ENCODE results near the gene CHD8.
"Not testable (repeated sequence)": the region's sequence is repeated elsewhere in the genome, so short reads cannot be mapped to it uniquely, and the experiment has no call there.

The CHD8 gene

DNA sequence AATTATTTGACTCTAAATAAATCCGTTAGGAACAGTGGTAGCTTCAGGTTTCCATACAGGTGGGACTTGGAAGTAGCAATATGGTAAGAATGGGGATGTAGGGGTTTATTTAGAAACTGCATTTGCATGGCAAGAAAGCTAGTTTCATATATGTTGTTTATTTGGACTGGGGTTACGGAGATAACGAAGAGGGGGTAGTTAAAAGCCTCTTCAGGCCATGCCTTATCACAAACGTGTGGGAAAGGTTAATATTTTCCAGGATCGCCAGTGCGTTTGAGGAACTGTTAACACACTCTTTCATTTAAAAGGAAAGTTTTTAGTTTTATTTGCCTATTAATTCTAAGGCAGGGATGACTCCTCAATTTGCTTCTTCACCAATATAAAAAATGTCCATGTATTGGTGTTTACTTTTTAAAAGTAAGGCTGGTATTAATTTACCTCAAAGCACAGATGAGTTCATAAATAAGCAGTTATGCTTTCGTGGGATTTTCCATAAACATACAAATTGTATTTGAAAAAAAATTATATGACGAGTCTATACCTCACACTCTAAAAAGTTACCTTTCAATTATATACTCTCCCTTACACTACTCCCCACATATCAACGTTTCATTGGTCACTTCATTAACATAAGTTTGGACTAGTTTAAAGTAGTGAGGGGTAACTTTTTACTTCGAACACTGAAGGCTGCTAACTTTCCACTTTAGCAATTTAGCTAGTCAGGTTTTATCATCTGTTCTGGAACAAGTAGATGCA lies 20.0 kb upstream of the CHD8 start:
- H3K9ac ChIP-seq (ENCODE audit: low read length) = peak overlapping the region; percentile 90

DNA sequence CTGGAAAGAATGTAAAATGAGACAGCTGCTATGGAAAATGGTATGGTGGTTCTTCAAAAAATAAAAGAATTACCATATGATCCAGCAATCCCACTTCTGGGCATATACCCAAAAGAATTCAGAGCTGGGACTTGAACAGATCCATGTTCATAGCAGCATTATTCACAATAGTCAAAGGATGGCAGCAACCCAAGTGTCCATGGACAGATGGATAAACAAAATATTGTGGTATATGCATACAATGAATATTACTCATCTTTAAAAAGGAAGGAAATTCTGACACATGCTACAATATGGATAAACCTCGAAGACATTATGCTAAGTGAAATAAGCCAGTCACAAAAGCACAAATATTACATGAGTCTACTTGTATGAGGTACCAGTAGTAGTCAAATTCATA lies 11.7 kb upstream of the CHD8 start:
- Histone ChIP-seq H3K4me1 (ENCODE audit: control insufficient read depth, insufficient read depth, low read length) (no peaks in the 10 kb centered on the region), H3K4me3 (ENCODE audit: low read length) (no peak overlapping the region), H3K27me3 (ENCODE audit: control insufficient read depth, insufficient read depth, low read length) (no peaks in the 10 kb centered on the region), H3K9ac (ENCODE audit: low read length) (no peak overlapping the region), H3K9me3 (ENCODE audit: control insufficient read depth, low read length) (no peaks in the 10 kb centered on the region), H3K36me3 (ENCODE audit: control insufficient read depth, insufficient read depth, low read length) (no peaks in the 10 kb centered on the region)

More for the DNA sequence above, 20.0 kb upstream of the CHD8 start:
- Histone ChIP-seq H3K9me3 (ENCODE audit: control insufficient read depth, low read length) (no peaks in the 10 kb centered on the region), H3K4me3 (ENCODE audit: low read length) (peak overlapping the region; percentile 99), H3K4me1 (ENCODE audit: control insufficient read depth, insufficient read depth, low read length) (no peaks in the 10 kb centered on the region), H3K27me3 (ENCODE audit: control insufficient read depth, insufficient read depth, low read length) (no peaks in the 10 kb centered on the region), H3K36me3 (ENCODE audit: control insufficient read depth, insufficient read depth, low read length) (no peaks in the 10 kb centered on the region)

DNA sequence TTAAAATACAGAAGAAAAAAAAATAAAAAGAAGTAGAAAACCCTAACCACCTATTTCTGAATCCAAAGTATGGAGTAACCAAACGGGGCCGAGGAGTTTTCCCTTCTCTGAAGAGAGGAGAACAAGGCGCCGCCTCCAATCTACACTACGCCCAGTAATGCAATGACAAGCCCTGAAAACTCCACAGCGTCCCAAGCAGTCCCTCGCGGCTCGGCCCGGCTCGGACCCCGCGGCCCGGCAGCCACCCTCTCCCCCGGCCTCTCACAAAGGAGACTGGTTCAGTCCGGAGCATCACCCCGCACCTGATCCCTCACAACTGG lies 371 bp downstream of the CHD8 start:
- Histone ChIP-seq H3K9ac (ENCODE audit: low read length) (peak overlapping the region; percentile 85), H3K36me3 (ENCODE audit: control insufficient read depth, insufficient read depth, low read length) (no peaks in the 10 kb centered on the region), H3K4me1 (ENCODE audit: control insufficient read depth, insufficient read depth, low read length) (peaks cover 14% of the 10 kb centered on the region), H3K27me3 (ENCODE audit: control insufficient read depth, insufficient read depth, low read length) (no peaks in the 10 kb centered on the region), H3K9me3 (ENCODE audit: control insufficient read depth, low read length) (no peaks in the 10 kb centered on the region), H3K4me3 (ENCODE audit: low read length) (peak overlapping the region; percentile 90)

DNA sequence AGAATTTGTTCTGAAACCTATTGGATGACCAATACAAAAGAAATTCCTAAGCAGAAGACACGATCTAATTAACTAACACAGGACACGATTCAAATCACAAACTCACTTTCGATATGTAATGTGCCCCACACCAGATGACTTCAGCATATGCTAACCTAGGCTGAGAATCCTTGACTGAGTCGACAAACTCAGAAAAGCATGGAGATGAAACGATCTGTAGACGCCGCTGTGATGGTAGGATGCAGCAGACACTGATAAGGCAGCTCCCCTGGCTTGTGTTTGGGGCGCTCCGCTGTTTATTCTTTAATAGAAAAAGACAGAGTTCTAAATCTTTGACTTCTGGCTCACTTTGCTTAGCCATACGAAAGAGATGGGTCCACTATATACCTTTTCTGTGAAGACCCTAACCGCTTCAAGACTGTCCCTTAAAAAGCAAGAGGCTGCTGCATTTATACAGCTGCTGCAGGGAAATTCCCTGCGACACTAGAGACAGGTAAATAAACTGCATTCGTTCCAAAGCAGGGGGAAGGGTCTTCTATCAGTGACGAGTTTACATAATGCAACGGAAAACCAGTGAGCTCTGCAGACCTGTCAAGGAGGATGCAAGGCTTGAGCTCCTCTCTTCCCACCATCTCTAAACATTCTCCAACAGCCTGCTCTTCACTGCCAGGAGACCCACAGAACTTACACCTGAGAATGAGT lies 929 bp downstream of the CHD8 start:
- peak overlapping the region; percentile 90 for H3K4me3 ChIP-seq (ENCODE audit: low read length)
- H3K4me1 ChIP-seq (ENCODE audit: control insufficient read depth, insufficient read depth, low read length) = peaks cover 17% of the 10 kb centered on the region
- H3K36me3 ChIP-seq (ENCODE audit: control insufficient read depth, insufficient read depth, low read length) = no peaks in the 10 kb centered on the region
- peak overlapping the region; percentile 85 for H3K9ac ChIP-seq (ENCODE audit: low read length)
- no peaks in the 10 kb centered on the region for H3K27me3 ChIP-seq (ENCODE audit: control insufficient read depth, insufficient read depth, low read length)
- no peaks in the 10 kb centered on the region for H3K9me3 ChIP-seq (ENCODE audit: control insufficient read depth, low read length)

DNA sequence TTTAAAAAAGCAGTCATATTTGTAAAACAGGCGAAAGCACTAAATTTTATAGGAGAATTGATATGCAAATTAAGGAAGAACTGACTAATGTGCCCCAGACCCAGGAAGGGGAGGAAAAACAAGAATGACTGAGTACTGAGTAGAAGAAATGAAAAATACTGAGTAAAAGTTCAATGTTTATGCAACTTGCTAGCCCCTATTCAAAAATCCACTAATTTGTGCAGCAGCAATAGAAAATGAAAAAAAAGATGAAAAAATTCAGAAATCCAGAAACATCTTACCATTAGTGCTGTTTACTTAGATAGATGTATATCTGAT lies 6.1 kb downstream of the CHD8 start:
- no peaks in the 10 kb centered on the region for H3K36me3 ChIP-seq (ENCODE audit: control insufficient read depth, insufficient read depth, low read length)
- H3K4me1 ChIP-seq (ENCODE audit: control insufficient read depth, insufficient read depth, low read length) = peaks cover 12% of the 10 kb centered on the region
- H3K9me3 ChIP-seq (ENCODE audit: control insufficient read depth, low read length) = no peaks in the 10 kb centered on the region
- H3K9ac ChIP-seq (ENCODE audit: low read length) = peak overlapping the region; percentile 19
- no peak overlapping the region for H3K4me3 ChIP-seq (ENCODE audit: low read length)
- no peaks in the 10 kb centered on the region for H3K27me3 ChIP-seq (ENCODE audit: control insufficient read depth, insufficient read depth, low read length)

DNA sequence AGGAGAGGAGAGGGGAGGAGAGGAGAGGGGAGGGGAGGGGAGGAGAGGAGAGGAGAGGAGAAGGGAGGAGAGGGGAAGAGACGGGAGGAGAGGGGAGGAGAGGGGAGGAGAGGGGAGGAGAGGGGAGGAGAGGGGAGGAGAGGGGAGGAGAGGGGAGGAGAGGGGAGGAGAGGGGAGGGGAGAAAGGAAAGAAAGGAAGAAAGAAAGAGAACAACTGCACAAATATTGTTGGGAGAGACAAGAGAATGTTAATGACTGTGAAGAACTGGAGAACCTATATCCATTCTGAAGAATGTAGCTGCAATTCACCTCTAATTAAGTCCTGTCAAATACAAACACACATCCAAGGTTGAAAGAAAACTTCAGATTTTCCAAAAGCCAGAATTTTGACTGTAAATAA lies 13.3 kb downstream of the CHD8 start:
- H3K4me1 ChIP-seq (ENCODE audit: control insufficient read depth, insufficient read depth, low read length); H3K4me3 ChIP-seq (ENCODE audit: low read length); H3K9ac ChIP-seq (ENCODE audit: low read length); H3K27me3 ChIP-seq (ENCODE audit: control insufficient read depth, insufficient read depth, low read length); H3K36me3 ChIP-seq (ENCODE audit: control insufficient read depth, insufficient read depth, low read length); H3K9me3 ChIP-seq (ENCODE audit: control insufficient read depth, low read length): not testable (repeated sequence)

DNA sequence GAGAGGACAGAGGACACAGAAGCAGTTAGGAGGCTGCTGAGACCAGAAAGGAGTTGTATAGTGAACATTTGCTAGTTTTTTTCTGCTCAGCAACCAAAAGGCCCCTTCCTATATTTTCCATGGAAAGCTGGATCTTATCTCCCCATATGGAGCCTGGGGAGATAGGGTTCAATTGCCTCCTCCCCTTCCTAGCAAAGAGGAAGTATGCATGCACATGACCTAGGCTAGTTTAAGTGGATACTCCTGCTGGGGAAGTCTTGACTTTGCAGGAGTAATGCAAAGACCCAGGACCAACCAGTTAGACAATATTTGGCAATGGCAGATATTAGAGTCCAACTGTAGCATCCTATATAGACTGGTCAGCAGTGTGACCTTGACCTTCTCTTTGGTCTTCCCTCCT lies 15.1 kb downstream of the CHD8 start:
- no peaks in the 10 kb centered on the region for H3K27me3 ChIP-seq (ENCODE audit: control insufficient read depth, insufficient read depth, low read length)
- peaks cover 15% of the 10 kb centered on the region for H3K4me1 ChIP-seq (ENCODE audit: control insufficient read depth, insufficient read depth, low read length)
- H3K36me3 ChIP-seq (ENCODE audit: control insufficient read depth, insufficient read depth, low read length) = no peaks in the 10 kb centered on the region
- H3K4me3 ChIP-seq (ENCODE audit: low read length) = no peak overlapping the region
- no peaks in the 10 kb centered on the region for H3K9me3 ChIP-seq (ENCODE audit: control insufficient read depth, low read length)
- no peak overlapping the region for H3K9ac ChIP-seq (ENCODE audit: low read length)

DNA sequence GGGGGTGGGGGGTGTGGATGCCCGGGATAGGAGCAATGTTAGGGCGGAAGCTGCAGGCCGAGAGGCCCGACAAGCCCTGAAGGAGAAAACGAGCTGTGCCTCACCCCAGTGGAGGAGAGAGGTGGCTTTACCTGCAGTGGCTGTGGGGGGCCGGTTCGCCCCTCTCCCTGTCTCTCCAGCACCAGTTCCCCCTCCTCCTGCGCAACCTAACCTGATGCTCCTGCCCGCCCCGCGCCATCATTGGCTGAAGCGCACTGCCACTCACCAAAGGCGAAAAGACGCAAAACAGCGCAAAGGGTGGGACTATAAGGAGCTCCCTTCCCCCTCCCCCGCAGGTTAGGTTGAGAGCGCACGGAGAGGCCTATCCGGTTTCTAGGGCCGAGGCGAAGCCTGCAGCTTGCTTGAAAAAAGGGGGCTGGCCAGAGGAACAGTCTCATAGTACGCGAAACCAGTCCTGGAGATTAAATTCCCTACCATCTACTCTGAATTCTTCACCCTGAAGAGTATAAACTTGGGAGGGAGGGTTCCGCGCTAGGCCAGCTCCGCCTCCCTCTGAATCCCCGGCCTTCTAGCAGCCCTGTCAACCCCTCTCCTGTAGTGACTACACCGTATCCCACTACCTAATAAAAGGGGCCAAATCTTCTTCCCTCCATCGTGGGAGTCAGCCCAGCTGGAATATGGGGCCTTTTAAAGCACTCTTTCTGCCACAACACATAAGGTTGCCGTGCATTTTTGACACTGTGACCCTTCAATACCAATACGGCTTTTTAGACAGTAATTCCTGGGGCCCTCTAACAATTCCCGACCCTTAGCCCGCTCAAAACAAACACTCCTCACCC lies 18.6 kb downstream of the CHD8 start:
- Histone ChIP-seq H3K36me3 (ENCODE audit: control insufficient read depth, insufficient read depth, low read length) (no peaks in the 10 kb centered on the region), H3K4me1 (ENCODE audit: control insufficient read depth, insufficient read depth, low read length) (peaks cover 18% of the 10 kb centered on the region), H3K9me3 (ENCODE audit: control insufficient read depth, low read length) (no peaks in the 10 kb centered on the region), H3K27me3 (ENCODE audit: control insufficient read depth, insufficient read depth, low read length) (no peaks in the 10 kb centered on the region), H3K4me3 (ENCODE audit: low read length) (peak overlapping the region; percentile 68), H3K9ac (ENCODE audit: low read length) (peak overlapping the region; percentile 94)

DNA sequence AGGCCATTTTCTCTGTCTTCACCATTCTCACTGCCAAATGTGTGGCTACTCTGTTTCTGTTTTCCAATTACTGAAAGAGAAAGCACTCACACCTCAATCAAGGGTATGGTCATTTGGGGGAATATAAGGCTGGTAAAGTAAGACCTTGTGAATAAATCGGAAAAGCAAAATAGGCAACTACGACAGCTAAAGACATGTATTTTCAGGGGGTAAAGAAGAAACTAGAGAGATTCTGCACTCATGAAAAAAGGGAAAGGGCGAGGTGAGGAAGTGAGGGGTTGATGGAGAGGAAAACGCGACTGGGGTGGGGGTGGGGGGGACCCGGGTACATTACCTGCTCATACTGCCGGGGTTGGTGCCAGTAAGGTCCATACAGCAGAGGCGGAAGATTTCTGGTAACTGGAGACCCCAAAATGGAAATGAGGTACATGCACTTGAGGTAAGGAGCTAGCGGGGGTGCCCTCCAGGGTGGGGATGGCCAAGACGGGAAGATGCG lies 19.3 kb downstream of the CHD8 start:
- H3K9me3 ChIP-seq (ENCODE audit: control insufficient read depth, low read length) = no peaks in the 10 kb centered on the region
- H3K4me3 ChIP-seq (ENCODE audit: low read length) = peak overlapping the region; percentile 68
- H3K36me3 ChIP-seq (ENCODE audit: control insufficient read depth, insufficient read depth, low read length) = no peaks in the 10 kb centered on the region
- H3K9ac ChIP-seq (ENCODE audit: low read length) = peak overlapping the region; percentile 94
- H3K27me3 ChIP-seq (ENCODE audit: control insufficient read depth, insufficient read depth, low read length) = no peaks in the 10 kb centered on the region
- H3K4me1 ChIP-seq (ENCODE audit: control insufficient read depth, insufficient read depth, low read length) = peaks cover 18% of the 10 kb centered on the region

DNA sequence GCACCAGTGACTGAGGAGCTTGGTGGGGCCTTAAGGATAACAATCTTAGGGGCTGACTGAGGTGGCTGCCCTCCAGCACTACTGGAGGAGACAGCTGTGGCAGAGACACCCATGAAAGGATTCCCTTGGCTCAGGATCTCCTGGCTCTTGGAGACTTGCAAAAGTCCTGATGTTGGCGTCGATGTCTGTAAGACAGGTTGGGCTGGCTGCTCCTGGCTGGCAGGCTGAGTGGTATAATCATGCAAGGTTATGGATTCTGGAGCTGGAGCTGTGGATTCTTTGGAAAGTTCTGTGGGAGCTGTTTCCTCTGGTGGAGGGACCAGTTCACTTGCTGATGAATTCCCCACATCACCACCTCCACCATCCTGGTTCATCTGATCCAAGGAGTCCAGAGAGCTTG lies 24.8 kb downstream of the CHD8 start:
- Histone ChIP-seq H3K36me3 (ENCODE audit: control insufficient read depth, insufficient read depth, low read length) (peaks cover 5% of the 10 kb centered on the region), H3K9me3 (ENCODE audit: control insufficient read depth, low read length) (no peaks in the 10 kb centered on the region), H3K9ac (ENCODE audit: low read length) (no peak overlapping the region)

DNA sequence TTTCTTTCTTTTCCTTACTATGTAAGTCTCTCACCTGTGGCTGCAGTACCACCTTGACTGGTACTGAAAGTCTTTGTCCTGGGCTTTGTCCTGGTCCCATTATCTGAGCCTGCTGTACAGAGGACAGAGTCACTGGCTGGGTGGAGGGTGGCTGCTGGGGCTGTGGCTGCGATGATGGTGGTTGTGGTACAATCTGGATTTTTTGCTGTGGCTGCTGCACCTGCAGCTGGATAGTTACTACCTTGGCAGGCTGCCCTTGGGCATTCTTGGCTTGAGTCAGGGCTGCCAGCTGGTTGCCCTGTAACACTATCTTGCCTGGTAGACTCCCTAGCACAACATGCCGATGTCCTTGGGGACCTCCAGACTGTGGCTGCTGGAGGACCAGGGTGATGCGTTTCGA lies 27.0 kb downstream of the CHD8 start:
- Histone ChIP-seq H3K4me1 (ENCODE audit: control insufficient read depth, insufficient read depth, low read length) (no peaks in the 10 kb centered on the region), H3K36me3 (ENCODE audit: control insufficient read depth, insufficient read depth, low read length) (peaks cover 5% of the 10 kb centered on the region), H3K9ac (ENCODE audit: low read length) (no peak overlapping the region), H3K27me3 (ENCODE audit: control insufficient read depth, insufficient read depth, low read length) (no peaks in the 10 kb centered on the region), H3K9me3 (ENCODE audit: control insufficient read depth, low read length) (no peaks in the 10 kb centered on the region), H3K4me3 (ENCODE audit: low read length) (no peak overlapping the region)

More for the DNA sequence above, 24.8 kb downstream of the CHD8 start:
- Histone ChIP-seq H3K4me3 (ENCODE audit: low read length) (no peak overlapping the region), H3K4me1 (ENCODE audit: control insufficient read depth, insufficient read depth, low read length) (peaks cover 6% of the 10 kb centered on the region), H3K27me3 (ENCODE audit: control insufficient read depth, insufficient read depth, low read length) (no peaks in the 10 kb centered on the region)

DNA sequence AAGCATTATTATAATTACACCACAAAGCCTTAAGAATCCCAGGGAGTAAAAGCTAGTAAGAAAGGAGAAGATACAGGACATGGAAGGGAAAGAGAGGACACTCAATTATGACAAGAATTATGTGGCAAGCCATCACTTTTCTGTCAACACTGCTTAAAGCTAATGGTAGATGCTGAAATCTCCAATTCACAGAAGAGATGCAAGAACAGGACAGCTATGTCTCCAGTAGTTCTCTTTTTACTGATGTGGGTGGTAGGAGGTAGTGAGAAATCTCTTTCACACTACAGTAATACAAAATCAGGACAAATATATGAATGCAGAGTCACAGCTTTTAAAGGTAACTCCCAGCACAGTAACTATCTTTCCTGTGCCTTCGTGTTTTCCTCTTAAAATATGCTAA lies 29.2 kb downstream of the CHD8 start:
- Histone ChIP-seq H3K9ac (ENCODE audit: low read length) (no peak overlapping the region), H3K36me3 (ENCODE audit: control insufficient read depth, insufficient read depth, low read length) (peaks cover 9% of the 10 kb centered on the region), H3K27me3 (ENCODE audit: control insufficient read depth, insufficient read depth, low read length) (no peaks in the 10 kb centered on the region), H3K9me3 (ENCODE audit: control insufficient read depth, low read length) (no peaks in the 10 kb centered on the region), H3K4me3 (ENCODE audit: low read length) (no peak overlapping the region), H3K4me1 (ENCODE audit: control insufficient read depth, insufficient read depth, low read length) (no peaks in the 10 kb centered on the region)

Measured in mucosa of stomach (tissue), 1 donor.